NT2/D1 (cell line): ENCODE data around the gene PRKG1.

Source experiments
- SUZ12 ChIP-seq: IDR thresholded peaks from 2 replicates; pipeline ENCODE4 v1.6.1; 2011; ENCODE audit not compliant: insufficient read length, insufficient read depth; ENCODE audit errors: extremely low read depth
- YY1 ChIP-seq: IDR thresholded peaks from 2 replicates; pipeline ENCODE4 v1.6.1; 2011; ENCODE audit not compliant: insufficient read length, insufficient read depth
- ZNF274 ChIP-seq: IDR thresholded peaks from 2 replicates; pipeline ENCODE4 v1.6.1; 2011; ENCODE audit warnings: mild to moderate bottlenecking, low read depth, low read length

DNA sequence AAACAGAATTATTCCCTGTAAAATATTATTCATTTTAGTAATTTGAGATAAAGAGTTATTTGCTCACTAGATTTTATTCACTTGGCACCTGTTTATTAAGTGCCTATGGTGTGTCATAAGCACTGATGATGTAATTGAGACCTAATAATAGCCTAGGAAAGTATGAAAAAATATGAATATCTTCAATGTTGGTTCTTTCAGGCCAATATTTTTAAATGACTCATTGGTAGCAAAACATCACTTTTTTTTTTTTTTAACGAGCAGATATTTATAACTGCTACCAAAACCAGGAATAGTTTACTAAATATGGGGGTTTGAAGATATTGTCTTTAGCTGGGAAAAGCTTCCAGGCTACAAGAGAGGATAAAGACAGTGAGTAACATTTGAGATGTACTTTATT is 228.0 kb downstream of the PRKG1 start:
- no peak for TF ChIP-seq SUZ12
- no peak for TF ChIP-seq YY1
- no peak for TF ChIP-seq ZNF274
